RPMI8226 (cell line): ENCODE data around the gene N4BP3.
"Not testable (repeated sequence)": the region's sequence is repeated elsewhere in the genome, so short reads cannot be mapped to it uniquely, and the experiment has no call there.

ENCODE experiments used
- DNase-seq: peaks from one replicate; pipeline ENCODE4 v3.0.0-alpha.2; 2015

The N4BP3 gene

DNA sequence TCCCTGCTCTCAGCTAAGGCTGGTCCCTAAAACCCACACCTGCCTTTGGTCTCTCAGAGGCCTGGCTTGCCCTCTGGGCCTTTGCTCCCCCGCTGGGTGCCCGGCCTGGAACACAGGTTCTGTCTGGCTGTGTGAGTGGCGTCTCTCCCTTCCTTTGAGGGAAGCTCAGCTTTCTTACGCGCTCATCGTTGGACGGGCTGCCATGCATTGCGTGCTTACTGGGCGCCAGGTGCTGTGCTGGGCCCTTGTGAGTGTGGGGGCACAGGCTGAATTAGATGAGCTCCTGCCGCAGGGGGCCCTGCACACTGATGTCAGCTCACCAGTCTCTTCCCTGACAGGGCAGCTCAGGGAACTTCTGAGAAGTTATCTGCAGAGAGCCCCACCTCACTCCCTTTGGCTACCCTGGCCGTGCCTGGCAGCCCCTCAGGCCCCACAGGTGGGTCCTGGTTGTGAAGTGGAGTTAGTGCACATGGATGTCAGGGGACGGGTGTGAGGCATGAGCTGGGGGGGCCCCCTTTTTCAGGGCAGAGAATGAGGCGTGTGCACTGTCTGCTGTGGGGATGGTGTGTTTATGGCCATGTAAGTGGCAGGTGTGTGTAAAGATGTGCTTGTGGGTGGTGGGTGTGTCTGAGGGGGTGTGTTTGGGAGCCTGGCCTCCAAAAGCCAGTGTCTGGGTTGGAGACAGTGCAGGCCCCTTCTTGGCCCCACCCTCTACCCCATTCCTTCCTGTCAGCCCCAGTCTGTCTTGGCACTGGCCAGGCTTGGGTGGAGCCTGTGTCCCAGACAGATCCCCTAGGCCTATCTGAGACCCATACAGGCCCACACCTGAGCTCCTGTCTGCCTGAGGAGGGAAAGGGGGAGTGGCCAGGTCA lies 10.0 kb downstream of the N4BP3 start:
- DNase-seq: no peak

DNA sequence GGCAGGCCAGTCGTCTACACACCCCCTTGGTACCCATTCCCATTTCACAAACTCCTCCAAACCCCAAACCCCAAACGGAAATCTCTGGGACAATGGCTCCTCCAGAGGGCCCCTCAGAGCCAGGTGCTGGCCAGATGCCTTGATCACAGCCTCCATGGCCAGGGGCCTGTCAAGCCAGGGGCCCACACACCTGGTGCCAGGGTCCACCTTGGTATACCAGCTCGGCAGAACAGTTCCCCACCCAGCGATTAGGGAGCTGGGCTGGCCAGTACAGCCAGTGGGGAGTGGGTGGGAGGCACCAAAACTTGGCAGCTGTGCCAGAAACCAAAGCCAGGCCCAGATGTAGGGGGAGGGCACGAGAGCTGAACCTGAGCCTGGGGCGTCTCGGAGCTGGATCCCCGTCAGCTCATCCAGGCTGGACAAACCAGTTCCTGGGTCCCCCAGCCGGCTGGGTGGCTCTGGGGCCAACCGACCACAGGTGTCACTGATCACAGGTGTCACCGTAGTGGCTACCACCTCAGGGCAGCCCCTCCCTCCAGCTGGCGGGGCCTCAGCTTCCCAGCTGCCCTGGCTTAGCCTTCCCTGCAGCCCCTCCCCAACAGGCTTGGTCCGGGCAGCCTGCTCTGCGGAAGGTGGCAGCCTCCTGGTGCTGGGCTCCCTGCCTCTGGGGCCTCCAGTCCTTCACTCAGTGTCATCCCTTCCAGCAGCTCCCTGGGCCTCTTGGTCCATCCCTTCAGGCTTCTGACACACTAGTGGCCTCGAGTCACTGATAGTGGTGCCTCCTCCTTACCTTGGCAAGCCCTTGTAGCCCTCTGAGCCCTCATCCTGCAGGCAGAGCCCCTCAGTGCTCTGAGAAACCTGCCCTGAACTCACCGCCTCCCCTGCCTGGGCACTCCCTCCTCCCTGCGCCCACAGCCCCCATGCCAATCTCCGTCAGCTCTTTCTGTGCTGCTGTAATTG lies 10.9 kb downstream of the N4BP3 start:
- DNase-seq: no peak

DNA sequence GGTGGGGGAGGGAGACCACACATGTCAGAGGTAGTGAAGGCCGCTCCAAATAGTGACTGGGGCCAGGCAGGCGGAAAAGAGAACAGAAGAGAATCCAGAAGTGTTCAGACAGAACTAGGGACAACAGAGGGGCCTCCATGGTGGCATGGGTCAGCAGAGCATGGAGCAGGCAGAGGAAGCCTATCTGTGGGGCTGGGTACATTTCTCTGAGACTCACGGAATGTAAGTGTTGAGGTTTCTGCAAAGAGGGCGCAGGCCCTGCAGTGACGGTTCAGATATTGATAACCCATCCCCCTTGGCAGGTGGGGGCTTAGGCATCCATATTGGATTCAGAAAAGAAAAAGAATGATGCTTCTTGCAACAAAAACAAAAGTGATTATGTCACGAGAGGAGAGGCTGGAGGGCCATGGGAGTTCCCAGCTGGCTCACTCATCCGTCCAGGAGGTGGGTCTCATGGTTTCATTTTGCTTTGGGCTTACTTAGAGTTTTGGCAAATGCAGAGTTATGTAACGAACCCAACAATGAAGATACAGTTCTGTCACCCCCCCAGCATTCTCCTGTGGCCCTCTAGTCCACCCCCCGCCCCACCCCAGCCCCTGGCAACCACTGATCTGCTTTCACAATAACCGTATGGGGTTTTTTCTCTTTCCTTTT lies 12.0 kb downstream of the N4BP3 start:
- DNase-seq: no peak

DNA sequence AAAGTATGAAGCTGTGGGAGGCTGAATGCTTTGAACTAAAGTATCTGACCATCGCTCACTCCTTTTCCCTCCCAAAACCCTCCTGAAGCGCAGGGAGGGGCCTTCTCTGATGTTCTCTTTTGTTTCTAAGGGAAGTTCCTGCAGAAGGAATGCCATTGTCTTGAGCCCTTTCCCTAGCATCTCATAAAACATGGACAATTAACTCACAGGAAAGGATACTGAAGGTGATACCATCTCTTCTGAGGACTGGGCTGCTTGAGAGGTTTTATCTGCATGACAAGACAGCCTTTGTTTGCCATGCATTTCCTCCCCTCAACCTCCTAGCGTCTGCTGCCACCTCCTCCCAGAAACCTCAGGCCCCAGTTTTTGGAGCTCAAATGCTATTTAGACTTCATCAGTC lies 13.2 kb downstream of the N4BP3 start:
- DNase-seq: no peak

DNA sequence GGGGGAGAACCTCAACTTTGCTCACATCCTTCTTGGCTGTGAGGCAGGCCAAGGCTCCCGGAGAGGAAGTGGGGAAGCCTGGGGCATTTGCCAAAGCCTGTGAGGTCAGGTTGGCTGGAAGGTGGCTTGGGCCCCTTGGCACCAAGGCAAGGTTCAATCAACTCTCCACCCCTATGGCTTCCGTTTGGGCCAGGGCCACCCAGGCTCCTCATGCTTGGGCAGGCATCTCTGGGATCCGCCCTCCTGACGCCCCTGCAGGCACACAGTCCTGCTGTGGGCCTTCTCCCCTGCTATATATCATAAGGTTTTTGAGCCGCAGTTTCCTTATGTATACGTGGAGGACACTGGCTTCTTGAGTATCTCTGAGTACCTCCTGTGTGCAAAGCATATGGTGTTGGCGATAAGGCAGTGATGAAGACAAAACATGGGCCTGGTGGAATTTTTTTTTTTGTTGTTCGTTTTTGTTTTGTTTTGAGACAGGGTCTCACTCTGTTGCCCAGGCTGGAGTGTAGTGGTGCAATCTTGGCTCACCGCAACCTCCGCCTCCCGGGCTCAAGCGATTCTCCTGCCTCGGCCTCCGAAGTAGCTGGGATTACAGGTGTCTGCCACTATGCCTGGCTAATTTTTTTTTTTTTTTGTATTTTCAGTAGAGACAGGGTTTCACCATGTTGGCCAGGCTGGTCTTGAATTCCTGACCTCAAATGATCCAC lies 14.1 kb downstream of the N4BP3 start:
- DNase-seq: peak; percentile 39

DNA sequence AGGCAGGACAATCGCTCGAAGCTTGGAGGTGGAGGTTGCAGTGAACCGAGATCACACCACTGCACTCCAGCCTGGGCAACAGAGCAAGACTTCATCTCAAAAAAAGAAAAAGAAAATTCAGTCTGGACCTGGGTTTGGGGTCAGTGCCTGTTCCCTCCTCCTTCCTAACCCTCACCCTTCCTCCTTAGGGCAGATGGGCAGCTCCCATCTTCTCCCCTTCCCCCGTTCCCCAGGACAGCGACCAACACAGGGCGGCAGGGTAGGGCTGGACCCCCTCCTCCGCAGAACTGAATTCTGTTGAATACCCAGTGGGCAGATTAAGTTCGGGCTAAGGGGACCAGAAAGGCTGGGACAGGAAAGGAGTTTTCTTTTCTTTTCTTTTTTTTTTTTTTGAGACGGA lies 16.0 kb downstream of the N4BP3 start:
- no peak for DNase-seq

DNA sequence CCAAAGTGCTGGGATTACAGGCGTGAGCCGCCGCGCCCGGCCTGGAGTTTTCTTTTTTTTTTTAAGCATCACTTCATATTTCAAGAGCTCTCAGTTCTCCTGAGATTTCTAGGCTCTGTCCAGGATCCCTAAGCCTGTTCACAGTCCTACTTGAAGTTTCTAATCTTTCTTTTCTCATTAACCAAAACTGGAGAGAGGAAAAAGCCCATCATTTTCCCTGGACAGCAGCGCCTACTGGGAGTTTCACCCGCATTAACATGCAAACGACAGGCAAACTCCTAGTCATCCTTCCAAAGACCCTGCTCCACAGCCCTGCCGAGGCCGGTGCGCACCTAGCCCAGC lies 16.9 kb downstream of the N4BP3 start:
- DNase-seq: not testable (repeated sequence)

DNA sequence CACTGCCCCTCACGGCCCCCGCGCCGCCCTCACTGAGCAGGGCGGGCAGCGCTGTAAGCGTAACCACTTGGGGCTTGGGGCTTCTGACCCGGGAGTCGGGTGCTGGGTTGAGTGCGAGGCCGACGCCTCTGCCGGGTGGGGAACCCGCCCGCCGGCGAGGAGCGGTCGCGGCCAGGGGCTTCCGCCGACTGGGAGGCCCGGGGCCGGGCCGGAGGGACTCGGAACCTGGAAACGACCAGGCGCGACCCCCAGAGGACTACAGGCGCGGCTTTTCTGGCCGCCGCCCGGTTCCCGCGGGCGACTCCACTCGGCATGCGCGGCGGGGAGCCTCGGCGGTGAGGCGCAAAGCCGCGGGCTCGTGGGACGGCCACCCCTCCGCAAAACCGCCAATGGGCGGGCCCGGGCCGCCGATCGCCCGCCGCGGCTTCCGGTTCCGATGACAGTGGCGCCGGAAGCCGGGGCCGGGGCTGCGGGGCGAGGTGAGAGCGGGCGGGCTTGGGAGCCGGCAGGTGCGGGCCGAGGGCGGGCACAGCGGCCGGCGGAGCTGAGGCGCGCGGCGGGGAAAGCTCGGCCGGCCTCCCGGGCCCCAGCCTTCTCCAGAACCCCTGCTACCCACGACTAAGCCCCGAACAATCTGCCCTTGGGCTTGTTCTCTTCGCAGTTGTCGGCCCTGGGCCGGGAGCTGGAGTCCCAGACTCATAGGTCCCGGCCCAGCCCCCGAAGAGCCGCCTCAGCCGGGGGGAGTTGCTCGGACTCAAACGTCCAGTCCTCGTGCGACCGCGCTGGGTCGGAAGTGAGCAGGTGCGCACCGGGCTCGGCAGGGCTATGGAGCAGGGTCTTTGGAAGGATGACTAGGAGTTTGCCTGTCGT lies 17.5 kb downstream of the N4BP3 start, which contains the start of gene RMND5B:
TSS of gene RMND5B (plus strand) at position 439 of the 870 bp plus-strand sequence. CDS start 7,106 bp downstream, outside the sequence.
- peak; percentile 92 for DNase-seq

DNA sequence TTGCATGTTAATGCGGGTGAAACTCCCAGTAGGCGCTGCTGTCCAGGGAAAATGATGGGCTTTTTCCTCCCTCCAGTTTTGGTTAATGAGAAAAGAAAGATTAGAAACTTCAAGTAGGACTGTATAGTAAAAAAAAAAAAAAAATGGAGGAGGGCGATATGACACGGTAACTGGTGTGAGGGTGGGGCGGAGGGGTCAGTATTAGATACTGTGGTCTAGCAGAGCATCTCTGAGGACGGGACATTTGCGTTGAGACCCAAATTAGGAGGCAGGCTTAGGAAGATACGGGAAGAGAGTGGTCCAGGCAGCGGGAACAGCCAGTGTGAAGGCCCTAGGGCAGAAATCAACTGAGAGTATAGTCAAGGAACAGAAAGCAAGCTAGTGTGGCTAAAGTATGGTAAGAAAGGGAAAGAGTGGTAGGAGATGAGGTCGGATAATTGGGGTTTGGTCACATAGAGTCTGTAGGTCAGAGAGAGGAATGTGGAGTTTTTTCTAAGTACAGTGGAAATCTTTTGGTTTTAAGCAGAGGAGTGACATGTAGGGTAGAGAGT lies 18.2 kb downstream of the N4BP3 start:
- DNase-seq: no peak

DNA sequence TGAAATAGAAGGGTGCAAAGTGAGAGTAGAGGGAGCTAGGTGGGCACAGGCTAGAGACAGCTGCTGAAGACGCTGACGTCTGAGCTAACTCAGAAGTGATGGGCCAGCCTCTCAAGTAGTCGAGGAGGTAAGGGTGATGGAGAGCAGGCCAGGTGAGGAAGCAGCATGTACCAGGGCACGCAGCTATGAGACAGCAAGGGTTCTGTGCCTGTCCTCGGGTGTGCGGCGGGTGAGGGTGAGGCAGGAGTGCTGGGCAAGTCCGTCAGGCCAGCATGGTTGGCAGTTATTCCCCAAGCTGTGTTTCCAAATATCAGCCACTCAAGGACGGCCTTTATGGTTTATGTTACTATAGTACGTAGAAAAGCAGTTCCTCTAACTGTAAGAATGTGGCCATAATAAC lies 23.7 kb downstream of the N4BP3 start:
- no peak for DNase-seq

DNA sequence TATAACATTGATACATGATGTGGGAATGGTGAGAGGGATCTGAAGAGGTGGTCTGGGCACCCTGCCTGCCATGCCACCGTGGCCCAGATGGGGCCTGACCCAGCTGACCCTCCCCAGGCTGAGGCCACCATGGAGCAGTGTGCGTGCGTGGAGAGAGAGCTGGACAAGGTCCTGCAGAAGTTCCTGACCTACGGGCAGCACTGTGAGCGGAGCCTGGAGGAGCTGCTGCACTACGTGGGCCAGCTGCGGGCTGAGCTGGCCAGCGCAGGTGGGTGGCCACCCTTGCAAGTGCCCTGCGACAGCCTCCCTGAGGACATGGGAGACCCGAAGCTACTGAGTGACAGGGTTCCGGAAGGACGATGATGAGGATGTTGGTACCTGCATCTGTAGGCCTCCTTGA lies 24.7 kb downstream of the N4BP3 start:
- DNase-seq: no peak

DNA sequence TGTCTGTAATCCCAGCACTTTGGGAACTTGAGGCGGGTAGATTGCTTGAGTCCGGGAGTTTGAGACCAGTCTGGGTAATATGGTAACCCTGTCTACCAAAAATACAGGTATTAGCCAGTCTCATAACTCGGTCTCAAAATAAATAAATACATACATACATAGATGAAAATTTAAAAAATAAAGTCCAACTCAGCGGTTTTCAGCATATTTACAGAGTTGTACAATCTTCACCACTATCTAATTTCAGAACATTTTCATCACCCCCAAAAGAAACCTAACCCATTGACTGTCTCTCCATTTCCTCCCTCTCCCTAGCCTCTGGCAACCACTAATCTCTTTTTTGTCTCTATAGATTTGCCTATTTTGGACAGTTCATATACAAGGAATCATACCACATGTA lies 28.2 kb downstream of the N4BP3 start:
- DNase-seq: no peak

DNA sequence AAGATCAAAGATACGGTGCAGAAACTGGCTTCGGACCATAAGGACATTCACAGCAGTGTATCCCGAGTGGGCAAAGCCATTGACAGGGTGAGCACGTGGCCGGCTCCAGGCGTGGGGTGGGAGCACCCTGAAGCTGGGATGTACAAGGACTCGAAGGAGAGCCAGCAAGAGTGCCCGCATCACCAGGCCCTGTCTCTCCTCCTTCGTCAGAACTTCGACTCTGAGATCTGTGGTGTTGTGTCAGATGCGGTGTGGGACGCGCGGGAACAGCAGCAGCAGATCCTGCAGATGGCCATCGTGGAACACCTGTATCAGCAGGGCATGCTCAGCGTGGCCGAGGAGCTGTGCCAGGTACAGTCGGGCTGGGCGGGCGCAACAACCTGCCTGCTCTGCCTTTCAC lies 29.3 kb downstream of the N4BP3 start:
- no peak for DNase-seq

DNA sequence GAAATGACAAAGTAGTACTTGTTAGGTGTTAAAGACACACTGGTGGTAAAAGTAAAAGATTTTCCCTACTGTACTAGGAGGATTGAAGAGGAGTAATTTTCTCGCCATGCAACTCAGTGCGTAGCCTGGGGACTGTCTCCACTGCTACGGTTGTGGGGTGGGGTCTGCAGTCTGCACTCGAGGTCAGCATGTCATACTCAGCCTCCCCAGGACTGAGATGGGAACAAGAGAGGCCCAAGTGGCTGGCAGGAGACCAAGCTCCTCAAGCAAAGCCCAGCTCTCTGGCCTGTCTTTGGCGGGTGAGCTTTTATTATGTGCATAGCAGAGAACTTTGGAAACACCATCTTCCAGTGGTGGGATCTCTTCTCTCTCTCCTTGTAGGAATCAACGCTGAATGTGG lies 29.9 kb downstream of the N4BP3 start:
- DNase-seq: no peak

DNA sequence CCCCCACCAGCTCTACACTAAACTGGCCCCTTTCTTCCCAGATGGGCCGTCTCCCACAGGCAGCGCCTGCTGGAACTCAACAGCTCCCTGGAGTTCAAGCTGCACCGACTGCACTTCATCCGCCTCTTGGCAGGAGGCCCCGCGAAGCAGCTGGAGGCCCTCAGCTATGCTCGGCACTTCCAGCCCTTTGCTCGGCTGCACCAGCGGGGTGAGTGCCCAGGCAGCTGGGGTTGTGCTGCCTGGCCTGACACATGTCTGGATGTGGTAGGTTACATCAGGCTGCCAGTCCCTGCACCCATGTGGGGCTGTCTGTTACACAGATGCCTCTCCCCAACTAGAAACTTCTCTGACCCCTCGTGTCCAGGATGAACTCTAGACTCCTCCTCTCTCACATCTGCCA lies 30.6 kb downstream of the N4BP3 start:
- DNase-seq: no peak

DNA sequence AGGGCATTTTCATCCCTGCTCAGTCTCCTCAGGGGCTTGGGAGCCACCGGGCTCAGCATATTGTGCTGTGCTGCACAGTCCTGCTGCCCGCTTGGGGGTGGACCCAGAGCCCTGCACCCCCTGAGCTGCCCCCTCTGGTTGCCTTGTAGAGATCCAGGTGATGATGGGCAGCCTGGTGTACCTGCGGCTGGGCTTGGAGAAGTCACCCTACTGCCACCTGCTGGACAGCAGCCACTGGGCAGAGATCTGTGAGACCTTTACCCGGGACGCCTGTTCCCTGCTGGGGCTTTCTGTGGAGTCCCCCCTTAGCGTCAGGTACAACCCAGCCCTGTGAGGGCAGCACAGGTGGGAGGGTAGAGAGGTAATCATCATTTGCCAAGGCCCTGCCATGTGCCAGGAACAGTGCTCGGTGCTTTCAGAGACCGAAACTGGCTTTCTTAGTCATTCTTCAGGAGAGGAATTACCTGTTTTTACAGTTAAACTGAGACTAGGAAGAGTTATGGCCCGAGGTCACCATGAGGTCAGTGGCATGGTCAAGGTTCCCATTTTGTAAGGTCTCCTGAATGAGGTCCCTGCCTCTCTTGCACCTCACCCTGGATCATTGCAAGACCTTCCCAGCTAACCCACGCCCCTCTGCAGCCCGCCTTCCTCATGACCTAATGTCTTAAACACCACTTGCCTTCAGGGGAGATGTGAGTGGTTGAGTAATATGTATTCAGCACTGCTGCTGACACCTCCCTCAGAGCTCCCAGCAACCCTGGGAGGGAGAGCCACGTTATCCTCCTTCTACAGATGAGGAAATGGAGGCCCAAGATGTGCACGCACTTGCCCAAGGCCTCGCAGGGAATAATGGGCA lies 32.9 kb downstream of the N4BP3 start:
- DNase-seq: peak; percentile 82

DNA sequence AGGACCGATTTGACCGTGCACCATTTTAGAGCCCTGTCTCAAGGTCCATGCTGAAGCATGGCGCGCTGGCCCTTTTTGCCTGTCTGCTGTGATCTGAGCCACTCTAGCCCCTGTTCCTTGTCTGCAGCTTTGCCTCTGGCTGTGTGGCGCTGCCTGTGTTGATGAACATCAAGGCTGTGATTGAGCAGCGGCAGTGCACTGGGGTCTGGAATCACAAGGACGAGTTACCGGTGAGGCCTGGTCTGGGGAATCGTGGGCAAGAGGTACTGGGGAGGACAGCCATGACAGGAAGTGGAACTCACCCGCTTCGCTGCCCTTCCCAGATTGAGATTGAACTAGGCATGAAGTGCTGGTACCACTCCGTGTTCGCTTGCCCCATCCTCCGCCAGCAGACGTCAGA lies 34.1 kb downstream of the N4BP3 start:
- DNase-seq: no peak

DNA sequence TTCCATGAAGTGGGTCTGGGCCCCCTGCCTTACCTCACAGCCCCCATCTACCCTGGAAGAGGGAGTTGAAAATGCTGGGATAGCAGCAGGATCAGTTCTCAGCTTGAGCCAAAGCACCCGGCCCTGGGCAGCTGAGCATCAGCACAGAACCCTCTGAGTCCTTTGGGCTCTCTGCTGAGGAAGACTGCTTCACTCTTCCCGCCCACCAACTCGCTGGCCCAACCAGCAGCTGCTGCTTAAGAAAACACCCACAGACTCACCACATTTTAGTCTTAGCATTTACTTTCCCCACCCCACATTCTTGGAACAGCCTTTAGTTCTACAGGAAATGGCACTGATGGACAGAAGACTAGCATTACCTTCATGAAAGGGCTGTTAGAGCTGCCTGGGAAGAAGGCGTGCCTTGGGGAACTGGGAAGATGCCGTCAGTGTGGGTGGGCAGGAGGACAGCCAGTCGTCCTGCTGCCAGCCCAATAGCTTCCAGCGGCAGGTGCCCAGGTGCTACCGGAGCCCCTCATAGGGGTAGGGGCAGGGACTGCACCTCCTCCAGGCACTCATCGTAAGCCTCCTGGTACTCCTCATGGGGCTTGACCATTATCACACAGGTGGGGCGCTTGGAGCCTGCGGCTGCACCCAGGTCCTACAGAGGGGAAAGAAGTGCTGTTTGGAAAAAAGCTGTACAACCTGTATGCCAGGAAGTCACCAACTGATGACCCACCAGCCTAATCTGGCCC lies 36.0 kb downstream of the N4BP3 start:
- DNase-seq: no peak

DNA sequence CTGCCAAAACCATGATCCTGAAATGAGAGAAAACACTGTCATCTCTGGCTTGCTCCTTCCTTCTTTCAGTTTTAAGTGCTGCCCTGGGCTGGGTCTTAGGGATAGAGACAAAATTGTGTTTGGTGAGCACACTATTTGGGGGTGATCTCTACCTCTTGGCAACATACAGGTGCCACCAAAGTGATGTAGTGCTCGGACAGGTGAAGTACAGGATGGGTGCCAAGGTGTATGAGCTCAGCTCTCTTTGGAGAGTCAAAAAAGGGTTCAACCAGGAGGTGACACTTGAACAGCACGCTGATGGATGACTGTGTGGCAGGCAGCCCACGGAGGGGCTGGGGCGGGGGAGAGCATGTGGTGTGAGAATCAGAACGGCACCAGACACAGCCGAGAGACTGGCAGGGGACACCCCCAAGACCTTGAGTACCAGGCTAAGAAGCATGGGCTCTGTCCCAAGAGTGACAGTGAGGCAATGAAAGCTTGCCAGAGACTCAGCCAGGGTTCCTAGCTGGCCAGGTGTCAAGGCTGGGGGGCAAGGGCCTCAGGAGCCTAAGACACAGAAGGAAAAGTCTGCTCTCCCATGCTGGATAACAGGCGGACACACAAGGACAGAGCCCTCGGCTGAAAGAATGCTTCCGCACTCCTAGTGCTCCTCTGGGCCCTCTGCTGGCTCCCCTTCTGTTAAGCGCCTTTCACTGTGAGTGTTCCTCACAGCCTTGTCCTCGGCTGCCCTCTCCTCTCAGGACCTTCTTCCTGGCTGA lies 37.8 kb downstream of the N4BP3 start:
- DNase-seq: no peak
